Fibroblast of upper back skin (primary cell): Measurements from ENCODE around the gene IL1R2.

ENCODE experiments used
- DNase-seq: peaks from one replicate; pipeline ENCODE4 v3.0.0-alpha.2; 2013

IL1R2 gene

GRCh38 chr2:102024410-102024809, 32.6 kb downstream of the IL1R2 start:
- no peak for DNase-seq

GRCh38 chr2:102025016-102025501, 33.3 kb downstream of the IL1R2 start:
- DNase-seq: peak; percentile 77

- DNase-seq: no peak
Observed at GRCh38 chr2:102025583-102026267, 34.0 kb downstream of the IL1R2 start.

- peak; percentile 82 for DNase-seq
Observed at GRCh38 chr2:102027036-102027980, 35.5 kb downstream of the IL1R2 start.

GRCh38 chr2:102028470-102028869, 36.7 kb downstream of the IL1R2 start:
- DNase-seq: no peak

GRCh38 chr2:102029405-102029804, 37.6 kb downstream of the IL1R2 start:
- no peak for DNase-seq

GRCh38 chr2:102029952-102030351, 38.2 kb downstream of the IL1R2 start:
- DNase-seq: no peak

- no peak for DNase-seq
Observed at GRCh38 chr2:102030502-102030854, 38.7 kb downstream of the IL1R2 start.

GRCh38 chr2:102030855-102031527, 39.2 kb downstream of the IL1R2 start:
- DNase-seq: no peak

GRCh38 chr2:102032368-102033030, 40.7 kb downstream of the IL1R2 start:
- no peak for DNase-seq

GRCh38 chr2:102033031-102033749, 41.4 kb downstream of the IL1R2 start:
- peak; percentile 95 for DNase-seq

GRCh38 chr2:102033750-102034682, 42.3 kb downstream of the IL1R2 start:
- DNase-seq: no peak

GRCh38 chr2:102034683-102035548, 43.2 kb downstream of the IL1R2 start:
- no peak for DNase-seq

- DNase-seq: peak; percentile 83
Observed at GRCh38 chr2:102037681-102038080, 45.9 kb downstream of the IL1R2 start.

GRCh38 chr2:102040229-102040628, 48.5 kb downstream of the IL1R2 start:
- DNase-seq: no peak

- DNase-seq: no peak
Observed at GRCh38 chr2:102041351-102041750, 49.6 kb downstream of the IL1R2 start.

- DNase-seq: no peak
Observed at GRCh38 chr2:102042196-102043081, 50.7 kb downstream of the IL1R2 start.

- DNase-seq: no peak
Observed at GRCh38 chr2:102043560-102043959, 51.8 kb downstream of the IL1R2 start.
